Fibroblast of upper back skin (primary cell): ENCODE data around the gene SLC2A3.
"Not testable (repeated sequence)": the region's sequence is repeated elsewhere in the genome, so short reads cannot be mapped to it uniquely, and the experiment has no call there.

Experiments used
- DNase-seq: peaks from one replicate; pipeline ENCODE4 v3.0.0-alpha.2; 2013

The SLC2A3 gene

DNA sequence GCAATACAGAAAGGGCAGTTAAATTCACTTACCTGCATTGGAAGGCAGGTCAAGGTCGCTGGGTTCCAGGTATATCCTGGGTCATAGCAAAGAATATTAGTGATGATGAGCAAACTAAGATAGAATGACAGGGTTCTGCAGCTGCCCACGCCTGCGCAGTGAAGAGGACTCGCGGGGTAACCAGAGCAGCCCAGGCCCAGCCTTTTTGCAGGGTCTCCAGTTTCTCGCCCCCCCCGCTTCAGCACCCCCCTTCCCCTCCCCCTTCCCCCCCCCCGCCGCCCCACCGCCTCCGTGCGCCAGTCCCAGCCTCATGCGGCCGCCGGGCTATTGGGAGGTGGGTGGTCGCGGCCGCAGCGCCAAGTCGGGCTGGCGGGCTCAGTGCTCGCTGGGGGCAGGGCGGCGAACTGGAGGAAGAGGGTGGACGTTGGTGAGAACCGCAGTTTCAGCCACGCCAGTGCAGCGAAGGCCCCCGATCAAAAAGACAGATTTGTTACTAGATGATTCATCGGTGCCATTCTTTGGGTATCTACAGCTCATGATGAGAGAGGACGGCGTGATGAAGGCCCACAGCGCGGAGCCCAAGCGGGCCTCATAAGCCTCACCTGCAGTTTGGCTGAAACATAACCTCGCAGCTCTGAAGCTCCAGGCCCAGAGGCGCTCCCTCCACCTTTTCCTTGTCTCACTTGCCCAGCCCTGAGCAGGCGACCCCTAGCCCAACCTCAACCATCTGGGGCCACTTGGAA, 20.2 kb downstream of the SLC2A3 start:
- DNase-seq, result peak; percentile 11

DNA sequence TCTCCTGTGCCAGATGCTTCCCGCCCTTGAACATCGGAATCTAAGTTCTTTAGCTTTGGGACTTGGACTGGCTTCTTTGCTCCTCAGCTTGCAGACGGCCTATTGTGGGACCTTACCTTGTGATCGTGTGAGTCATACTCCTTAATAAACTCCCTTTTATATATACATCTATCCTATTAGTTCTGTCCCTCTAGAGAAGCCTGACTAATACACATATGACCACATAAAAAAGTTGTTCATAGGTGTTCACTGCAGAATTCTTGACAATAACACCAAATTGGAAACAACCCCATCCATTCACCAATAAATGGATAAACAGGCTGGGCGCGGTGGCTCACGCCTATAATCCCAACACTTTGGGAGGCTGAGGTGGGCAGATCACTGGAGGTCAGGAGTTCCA, 25.9 kb downstream of the SLC2A3 start:
- not testable (repeated sequence) for DNase-seq

DNA sequence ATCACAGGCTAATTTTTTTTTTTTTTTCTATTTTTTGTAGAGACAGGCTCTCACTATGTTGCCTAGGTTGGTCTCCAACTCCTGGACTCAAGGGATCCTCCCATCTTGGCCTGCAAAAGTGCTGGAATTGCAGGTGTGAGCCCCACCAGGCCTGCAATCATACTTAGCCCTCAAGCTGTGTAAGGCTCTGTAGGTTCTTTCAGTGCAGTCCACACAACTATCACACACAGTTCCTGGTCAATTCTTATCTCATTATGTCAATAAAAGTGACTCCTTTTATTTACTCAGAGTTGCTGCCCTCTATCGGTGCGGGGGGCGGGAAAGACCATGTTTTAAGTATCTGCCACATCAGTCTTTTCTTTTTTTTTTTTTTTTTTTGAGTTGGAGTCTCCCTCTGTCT, 29.0 kb downstream of the SLC2A3 start:
- peak; percentile 56 for DNase-seq

DNA sequence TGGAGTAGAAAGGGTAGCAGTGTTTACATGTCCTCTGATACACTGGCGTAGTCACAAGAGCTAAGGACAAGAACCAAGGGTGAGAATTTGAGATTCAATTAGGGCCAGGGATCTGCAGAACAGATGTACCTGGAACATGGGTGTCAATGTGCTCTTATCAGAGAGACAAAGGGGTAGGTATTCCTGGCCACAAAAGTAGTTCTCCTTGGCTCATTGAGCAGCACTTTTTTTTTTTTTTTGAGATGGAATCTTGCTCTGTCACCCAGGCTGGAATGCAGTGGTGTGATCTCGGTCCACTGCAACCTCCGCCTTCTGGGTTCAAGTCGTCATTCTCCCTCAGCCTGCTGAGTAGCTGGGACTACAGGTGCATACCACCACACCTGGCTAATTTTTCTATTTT, 29.7 kb downstream of the SLC2A3 start:
- not testable (repeated sequence) for DNase-seq

DNA sequence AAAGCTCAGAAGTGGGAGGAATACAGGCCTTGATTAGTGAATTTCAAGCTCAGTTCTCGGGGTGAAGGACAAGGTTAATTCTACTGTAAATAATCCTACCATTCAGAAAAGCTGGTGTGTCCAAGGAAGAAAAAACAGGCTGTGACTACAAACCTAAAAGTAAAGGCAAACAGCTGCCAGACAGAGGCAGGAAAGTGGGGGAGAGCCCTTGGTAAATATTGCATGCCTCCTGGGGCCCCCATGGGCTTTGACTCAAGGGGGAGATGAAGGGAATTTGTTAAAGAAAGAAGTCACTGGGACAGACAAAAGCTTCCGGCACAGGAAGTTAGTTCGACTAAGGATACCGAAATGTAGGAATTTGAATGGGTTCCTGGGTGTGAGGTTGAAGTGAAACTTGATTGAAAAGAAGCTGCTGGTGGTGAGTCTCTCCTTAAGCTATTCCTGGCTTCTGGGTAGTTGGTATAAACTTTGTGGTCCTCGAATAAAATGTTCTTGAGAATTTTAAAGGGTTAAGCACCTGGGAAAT, 30.3 kb downstream of the SLC2A3 start:
- not testable (repeated sequence) for DNase-seq

DNA sequence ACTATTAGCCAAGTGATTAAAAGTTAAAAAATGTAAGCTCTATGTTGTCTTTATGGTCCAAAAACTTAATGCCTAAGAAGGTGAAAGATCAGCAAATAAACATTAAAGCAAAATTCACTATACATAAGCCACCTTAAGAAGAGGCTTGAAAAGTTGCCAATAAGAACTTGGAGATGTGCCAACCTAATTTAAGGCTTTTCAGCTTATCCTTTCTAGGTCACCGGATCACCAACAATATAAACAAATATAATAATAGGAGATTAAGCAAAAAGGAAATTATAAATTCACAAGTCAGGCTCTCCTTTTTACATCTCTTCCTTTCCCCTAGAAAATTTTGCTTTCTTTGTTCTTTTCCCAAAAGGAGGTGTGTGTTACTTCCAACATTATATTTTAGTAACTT, 30.9 kb downstream of the SLC2A3 start:
- peak; percentile 24 for DNase-seq

DNA sequence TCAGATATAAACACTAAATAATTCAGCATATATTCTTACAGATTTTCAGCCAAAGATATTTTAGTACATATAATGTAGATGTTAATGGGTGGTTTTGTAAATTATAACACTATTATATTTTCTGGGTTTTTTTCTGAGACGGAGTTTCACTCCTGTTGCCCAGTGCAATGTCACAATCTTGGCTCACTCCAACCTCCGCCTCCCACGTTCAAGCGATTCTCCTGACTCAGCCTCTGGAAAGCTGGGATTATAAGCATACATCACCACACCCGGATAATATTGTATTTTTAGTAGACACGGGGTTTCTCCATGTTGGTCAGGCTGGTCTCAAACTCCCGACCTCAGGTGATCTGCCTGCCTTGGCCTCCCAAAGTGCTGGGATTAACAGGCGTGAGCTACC, 33.6 kb downstream of the SLC2A3 start:
- not testable (repeated sequence) for DNase-seq

DNA sequence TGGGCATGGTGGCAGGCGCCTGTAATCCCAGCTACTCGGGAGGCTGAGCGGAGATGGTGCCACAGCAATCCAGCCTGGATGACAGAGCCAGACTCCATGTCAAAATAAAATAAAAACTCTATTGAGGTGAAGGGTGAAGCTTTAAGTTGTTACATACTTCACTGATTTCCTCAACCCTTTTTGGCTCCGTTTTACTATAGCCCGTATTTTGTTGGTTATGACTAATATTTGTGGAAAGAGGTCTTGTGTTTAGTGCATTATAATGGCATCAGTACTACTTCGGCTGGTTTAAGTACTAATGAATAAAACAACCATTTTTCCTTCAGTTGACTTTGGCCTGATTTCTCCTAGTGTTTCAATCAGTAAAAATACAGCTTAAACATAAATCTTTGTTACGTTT, 36.2 kb downstream of the SLC2A3 start:
- DNase-seq, result peak; percentile 73

DNA sequence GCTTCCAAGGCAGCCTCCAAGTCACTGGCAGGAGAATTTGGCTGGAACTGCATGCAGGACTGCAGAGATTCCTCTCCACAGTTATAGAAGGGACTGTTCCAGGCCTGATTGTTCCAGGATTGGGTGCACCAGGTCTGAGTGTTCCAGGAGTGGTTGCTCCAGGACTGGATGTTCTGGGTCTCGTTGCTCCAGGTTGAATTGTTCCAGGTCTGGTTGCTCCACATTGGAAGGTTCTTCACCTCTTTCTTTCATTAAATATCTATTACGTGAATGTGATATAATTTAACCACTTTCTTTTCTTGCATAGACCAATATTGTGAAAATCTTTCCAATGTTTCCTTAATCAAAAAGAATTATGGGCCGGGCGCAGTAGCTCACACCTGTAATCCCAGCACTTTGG, 39.3 kb downstream of the SLC2A3 start:
- DNase-seq, result not testable (repeated sequence)

DNA sequence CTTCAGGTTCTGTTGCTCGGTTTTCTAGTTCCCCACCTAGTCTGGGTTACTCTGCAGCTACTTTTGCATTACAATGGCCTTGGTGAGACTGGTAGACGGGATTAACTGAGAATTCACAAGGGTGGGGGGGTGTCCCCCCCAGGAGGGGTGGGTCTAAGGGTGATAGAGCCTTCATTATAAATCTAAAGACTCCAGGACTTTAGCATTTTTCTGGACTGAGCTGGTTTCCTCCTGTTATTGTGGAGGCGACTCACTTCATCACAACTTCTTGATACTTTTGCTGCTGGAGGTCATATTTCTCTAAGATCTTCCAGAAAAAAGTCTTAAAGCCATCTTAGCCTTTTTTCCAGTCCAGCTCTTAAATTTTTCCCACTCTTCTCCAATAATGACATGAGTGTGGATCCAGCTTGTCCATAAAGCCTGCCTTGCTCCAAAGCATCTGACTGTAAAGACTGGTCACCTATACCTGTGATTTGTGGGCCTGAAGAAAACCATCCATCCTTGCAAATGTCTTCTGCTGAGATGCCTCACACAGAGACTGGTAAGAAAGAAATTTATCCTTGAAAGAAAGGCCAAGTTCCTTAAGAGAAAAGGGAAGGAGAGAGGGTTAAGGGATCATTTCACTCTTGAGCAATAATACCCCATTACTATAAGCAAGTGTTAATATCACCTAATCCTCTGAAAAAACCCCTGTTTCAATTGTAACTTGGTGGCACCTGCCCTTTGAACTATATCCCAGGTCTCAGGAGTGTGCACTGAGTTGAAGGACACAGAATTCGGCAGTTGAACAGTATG, 43.6 kb downstream of the SLC2A3 start:
- DNase-seq, result peak; percentile 34

DNA sequence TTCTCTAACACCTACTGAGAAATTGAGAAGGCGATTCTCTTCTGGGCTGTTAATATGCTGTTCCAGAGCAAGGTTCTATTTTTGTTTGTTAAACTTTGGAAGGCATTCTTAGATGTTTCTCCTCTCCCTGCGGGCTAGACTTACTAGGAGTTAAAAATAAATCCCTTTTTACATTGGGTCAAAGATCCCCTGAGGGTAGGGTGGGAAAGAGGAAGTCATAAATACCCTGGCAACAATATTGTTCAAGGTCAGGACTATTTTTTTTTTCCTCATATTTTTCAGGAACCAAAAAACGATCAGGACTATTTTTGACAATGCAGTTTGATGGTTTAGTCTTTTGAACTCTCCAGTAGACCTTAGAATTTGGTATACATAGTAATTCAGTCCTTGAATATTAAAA, 51.3 kb downstream of the SLC2A3 start:
- DNase-seq, result no peak

DNA sequence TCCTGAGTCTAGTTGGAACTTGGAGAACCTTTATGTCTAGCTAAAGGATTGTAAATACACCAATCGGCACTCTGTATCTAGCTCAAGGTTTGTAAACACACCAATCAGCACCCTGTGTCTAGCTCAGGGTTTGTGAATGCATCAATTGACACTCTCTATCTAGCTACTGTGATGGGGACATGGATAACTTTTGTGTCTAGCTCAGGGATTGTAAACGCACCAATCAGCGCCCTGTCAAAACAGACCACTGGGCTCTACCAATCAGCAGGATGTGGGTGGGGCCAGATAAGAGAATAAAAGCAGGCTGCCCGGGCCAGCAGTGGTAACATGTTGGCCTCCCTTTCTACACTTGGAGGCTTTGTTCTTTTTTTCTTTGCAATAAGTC, 54.3 kb downstream of the SLC2A3 start:
- not testable (repeated sequence) for DNase-seq

DNA sequence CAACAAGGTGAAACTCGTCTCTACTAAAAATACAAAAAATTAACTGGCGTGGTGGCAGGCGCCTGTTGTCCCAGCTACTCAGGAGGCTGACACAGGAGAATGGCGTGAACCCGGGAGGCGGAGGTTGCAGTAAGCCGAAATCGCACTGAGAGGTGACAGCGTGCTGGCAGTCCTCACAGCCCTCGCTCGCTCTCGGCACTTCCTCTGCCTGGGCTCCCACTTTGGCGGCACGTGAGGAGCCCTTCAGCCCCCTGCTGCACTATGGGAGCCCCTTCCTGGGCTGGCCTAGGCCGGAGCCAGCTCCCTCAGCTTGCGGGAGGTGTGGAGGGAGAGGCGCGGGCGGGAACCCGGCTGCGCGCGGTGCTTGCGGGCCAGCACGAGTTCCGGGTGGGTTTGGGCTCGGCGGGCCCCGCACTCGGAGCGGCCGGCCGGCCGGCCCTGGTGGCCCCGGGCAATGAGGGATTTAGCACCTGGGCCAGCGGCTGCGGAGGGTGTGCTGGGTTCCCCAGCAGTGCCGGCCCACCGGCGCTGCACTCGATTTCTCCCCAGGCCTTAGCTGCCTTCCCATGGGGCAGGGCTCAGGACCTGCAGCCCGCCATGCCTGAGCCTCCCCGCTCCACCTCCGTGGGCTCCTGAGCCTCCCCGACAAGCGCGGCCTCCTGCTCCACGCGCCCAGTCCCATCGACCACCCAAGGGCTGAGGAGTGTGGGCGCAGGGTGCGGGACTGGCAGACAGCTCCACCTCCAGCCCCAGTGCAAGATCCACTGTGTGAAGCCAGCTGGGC, 54.8 kb downstream of the SLC2A3 start:
- not testable (repeated sequence) for DNase-seq

DNA sequence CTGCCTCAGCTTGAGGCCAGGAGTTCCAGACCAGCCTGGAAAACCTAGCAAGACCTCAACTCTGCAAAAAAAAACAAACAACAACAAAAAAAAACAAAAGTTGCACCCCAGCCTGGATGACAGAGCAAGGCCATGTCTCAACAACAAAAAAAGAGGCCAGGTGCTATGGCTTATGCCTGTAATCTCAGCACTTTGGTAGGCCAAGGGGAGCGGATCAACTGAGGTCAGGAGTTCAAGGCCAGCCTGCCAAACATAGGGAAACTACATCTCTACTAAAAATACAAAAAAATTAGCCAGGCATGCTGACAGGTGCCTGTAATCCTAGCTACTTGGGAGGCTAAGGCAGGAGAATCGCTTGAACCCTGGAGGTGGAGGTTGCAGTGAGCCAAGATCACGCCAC, 56.7 kb downstream of the SLC2A3 start:
- DNase-seq, result no peak

DNA sequence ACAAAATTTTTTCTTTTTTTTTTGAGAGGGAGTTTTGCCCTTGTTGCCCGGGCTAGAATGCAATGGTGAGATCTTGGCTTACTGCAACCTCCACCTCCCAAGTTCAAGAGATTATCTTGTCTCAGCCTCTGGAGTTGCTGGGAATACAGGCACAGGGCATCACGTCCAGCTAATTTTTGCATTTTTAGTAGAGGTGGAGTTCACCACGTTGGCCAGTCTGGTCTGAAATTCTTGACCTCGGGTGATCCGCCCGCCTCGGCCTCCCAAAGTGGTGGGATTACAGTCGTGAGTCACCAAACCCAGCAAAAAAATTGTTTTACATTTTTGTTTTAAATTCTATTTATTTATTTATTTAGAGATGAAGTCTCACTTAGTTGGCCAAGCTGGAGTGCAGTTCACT, 58.6 kb downstream of the SLC2A3 start:
- DNase-seq, result no peak

DNA sequence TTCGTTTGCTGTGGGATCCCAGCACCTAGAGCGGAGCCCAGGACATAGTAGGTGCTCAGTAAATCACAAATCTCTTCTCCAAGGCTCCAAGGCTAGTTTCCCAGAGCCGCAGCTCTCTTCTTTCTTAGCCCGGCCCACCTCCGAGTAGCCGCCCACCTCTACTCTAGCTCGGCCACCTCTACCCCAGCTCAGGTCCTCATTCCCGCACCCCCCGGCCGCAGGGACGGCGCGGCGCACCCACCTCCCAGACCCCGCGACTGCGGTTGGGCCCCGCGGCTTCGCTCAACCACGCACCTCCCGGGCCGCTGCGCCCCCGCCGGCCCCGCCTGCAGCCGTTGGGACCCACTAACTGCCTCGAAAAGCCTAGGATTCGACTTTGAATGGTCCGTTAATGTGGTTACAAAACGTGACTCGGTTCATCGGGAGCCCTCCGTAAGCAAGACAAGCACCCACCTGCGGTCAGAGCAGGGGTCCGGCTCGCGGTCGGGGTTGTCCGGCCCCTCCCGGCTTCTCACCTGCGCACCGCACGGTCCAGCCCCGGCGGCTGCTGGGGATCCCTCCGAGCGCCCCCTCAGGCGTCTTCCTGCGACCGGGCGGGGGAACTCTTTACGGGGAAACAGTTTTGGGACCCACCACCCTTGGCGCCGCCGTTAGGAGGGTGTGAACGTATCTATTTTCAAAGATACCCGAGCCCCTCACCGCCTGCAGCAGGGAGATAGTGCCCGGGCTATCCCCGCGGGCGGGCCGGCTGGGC, 63.2 kb downstream of the SLC2A3 start, which contains the start of gene SLC2A14:
Gene SLC2A14 (minus strand): TSS at position 350 of the 754 bp plus-strand sequence. CDS start 3,035 bp downstream, outside the sequence.
- DNase-seq, result no peak

DNA sequence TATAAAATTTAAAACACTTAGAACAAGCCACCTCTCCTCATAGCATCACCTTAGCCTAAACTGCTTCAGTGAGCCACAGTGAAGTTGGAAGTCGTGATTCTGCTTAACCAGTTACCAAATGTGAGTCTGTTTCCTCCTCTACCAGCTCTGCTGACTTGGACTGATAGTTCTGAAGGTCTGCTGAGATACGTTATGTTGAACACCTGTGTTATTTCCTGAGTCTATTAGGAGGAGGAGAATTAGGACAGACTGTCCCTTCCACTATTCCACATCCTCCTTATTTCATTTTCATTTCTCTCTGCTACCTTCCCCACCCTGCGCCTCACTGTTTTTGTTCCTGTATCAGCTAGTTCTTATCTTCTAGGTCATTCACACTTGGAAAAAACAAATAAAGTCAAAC, 65.7 kb downstream of the SLC2A3 start:
- no peak for DNase-seq
